K562 (cell line): ENCODE results near the gene TLX3.

Experiments used
- CTCF ChIP-seq, 3 experiments: IDR thresholded peaks in 2 of 3; conservative IDR thresholded peaks in 1 of 3; 2 replicates each; pipeline ENCODE4 v1.5.1; 2011 to 2012; ENCODE audit warnings: low read length in 3 of 3, mild to moderate bottlenecking in 3 of 3, control low read depth in 2 of 3, improper control_type of control experiment in 1 of 3, inconsistent platforms in 1 of 3, low read depth in 1 of 3, mixed read lengths in 1 of 3, moderate library complexity in 1 of 3; ENCODE audit not compliant: insufficient read depth in 2 of 3
- EP300 ChIP-seq: IDR thresholded peaks from 2 replicates; pipeline ENCODE4 v1.6.1; 2012; ENCODE audit warnings: low read length, improper control_type of control experiment
- HDAC1 ChIP-seq, 2 experiments: fragments of 450-650 bp; IDR thresholded peaks; 2 replicates each; pipeline ENCODE4 v1.6.1; 2016 to 2017; ENCODE audit warnings: inconsistent platforms in 1 of 2, mild to moderate bottlenecking in 1 of 2, moderate library complexity in 1 of 2
- HNRNPL ChIP-seq: fragments of 200-400 bp; formaldehyde crosslinking; IDR thresholded peaks from 2 replicates; pipeline ENCODE4 v1.6.1; 2017; ENCODE audit warnings: low read depth, mild to moderate bottlenecking, low read length
- NFE2 ChIP-seq: IDR thresholded peaks from 2 replicates; pipeline ENCODE4 v1.6.1; 2014; ENCODE audit warnings: antibody characterized with exemption, low read depth
- NONO ChIP-seq, 2 experiments: fragments of 200-400 bp in 1 of 2; fragments of 450-650 bp in 1 of 2; formaldehyde crosslinking in 1 of 2; IDR thresholded peaks; 2 replicates each; pipeline ENCODE4 v1.6.1; 2017; ENCODE audit warnings: low read depth in 2 of 2, mild to moderate bottlenecking in 2 of 2, moderate library complexity in 2 of 2, low read length in 1 of 2
- SP1 ChIP-seq: sonication (generic); formaldehyde crosslinking; IDR thresholded peaks from 2 replicates; pipeline ENCODE4 v1.8.1; 2022; ENCODE audit warnings: mild to moderate bottlenecking, missing genetic modification reagents
- TEAD1 ChIP-seq, 2 experiments: fragments of 450-650 bp in 1 of 2; sonication (generic) in 1 of 2; formaldehyde crosslinking; IDR thresholded peaks; 2 replicates each; pipeline versions ENCODE4 v1.4.0 to v1.8.0; 2020 to 2022; ENCODE audit warnings: mild to moderate bottlenecking in 2 of 2, missing genetic modification reagents in 1 of 2
- WHSC1 ChIP-seq: IDR thresholded peaks from one replicate; pipeline ENCODE4 v1.6.1; 2012; ENCODE audit warnings: low read length, control low read depth, inconsistent platforms
- ZNF12 ChIP-seq: sonication (generic); formaldehyde crosslinking; IDR thresholded peaks from 2 replicates; pipeline ENCODE4 v1.4.0; 2020; ENCODE audit warnings: mild to moderate bottlenecking, missing genetic modification reagents
- ZNF24 ChIP-seq: fragments of 450-650 bp; IDR thresholded peaks from 2 replicates; pipeline ENCODE4 v1.6.1; 2016
- TF ChIP-seq, protein P1 (sequence below), 3 experiments: fragments of 200-800 bp in 1 of 3; fragments of 250-450 bp in 1 of 3; fragments of 450-650 bp in 1 of 3; sonication (Bioruptor Pico) in 1 of 3; sonication (Bioruptor generic) in 1 of 3; formaldehyde crosslinking in 1 of 3; IDR thresholded peaks; 2 replicates each; pipeline versions ENCODE4 v1.6.1 to v1.8.0; 2016 to 2022; ENCODE audit warnings: mild to moderate bottlenecking in 2 of 3, missing genetic modification characterization in 2 of 3, missing compliant biosample characterization in 1 of 3, moderate library complexity in 1 of 3

- TF ChIP-seq ZNF12 (CRISPR knock-in tag) (no peak), SP1 (no peak), WHSC1 (no peak), TEAD1 (CRISPR knock-in tag; IDR thresholded peaks at IDR 0.05) (no peak), NONO (IDR thresholded peaks at IDR 0.05; ENCODE audit: low read depth in 2 of 2, low read length in 1 of 2) (no peak), CTCF (IDR thresholded peaks at IDR 0.05 in 2 of 3, conservative IDR thresholded peaks at IDR 0.05 in 1 of 3; ENCODE audit: insufficient read depth in 2 of 3, low read depth in 1 of 3, low read length in 3 of 3) (no peak), HNRNPL (no peak), ZNF24 (no peak), NFE2 (no peak), EP300 (no peak), HDAC1 (IDR thresholded peaks at IDR 0.05) (no peak)
- TF ChIP-seq, protein P1, sequence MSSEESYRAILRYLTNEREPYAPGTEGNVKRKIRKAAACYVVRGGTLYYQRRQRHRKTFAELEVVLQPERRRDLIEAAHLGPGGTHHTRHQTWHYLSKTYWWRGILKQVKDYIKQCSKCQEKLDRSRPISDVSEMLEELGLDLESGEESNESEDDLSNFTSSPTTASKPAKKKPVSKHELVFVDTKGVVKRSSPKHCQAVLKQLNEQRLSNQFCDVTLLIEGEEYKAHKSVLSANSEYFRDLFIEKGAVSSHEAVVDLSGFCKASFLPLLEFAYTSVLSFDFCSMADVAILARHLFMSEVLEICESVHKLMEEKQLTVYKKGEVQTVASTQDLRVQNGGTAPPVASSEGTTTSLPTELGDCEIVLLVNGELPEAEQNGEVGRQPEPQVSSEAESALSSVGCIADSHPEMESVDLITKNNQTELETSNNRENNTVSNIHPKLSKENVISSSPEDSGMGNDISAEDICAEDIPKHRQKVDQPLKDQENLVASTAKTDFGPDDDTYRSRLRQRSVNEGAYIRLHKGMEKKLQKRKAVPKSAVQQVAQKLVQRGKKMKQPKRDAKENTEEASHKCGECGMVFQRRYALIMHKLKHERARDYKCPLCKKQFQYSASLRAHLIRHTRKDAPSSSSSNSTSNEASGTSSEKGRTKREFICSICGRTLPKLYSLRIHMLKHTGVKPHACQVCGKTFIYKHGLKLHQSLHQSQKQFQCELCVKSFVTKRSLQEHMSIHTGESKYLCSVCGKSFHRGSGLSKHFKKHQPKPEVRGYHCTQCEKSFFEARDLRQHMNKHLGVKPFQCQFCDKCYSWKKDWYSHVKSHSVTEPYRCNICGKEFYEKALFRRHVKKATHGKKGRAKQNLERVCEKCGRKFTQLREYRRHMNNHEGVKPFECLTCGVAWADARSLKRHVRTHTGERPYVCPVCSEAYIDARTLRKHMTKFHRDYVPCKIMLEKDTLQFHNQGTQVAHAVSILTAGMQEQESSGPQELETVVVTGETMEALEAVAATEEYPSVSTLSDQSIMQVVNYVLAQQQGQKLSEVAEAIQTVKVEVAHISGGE (CRISPR knock-in tag; IDR thresholded peaks at IDR 0.05), result no peak
These were observed 31.4 kb downstream of the TLX3 start for GRCh38 chr5:171340491-171340890.
